ENCODE results near the gene ZSWIM8. TPM values are rescaled to one million over a fixed set of nuclear protein-coding genes. Genes with fewer than 3 reads are reported as not detected.

The ZSWIM8 gene
- total and polyA plus RNA-seq, 2 of the 8 experiments (the other 6 are each of a cell fraction or from before 2014, with no cell fraction given): 44.7 to 99.7 TPM

DNA sequence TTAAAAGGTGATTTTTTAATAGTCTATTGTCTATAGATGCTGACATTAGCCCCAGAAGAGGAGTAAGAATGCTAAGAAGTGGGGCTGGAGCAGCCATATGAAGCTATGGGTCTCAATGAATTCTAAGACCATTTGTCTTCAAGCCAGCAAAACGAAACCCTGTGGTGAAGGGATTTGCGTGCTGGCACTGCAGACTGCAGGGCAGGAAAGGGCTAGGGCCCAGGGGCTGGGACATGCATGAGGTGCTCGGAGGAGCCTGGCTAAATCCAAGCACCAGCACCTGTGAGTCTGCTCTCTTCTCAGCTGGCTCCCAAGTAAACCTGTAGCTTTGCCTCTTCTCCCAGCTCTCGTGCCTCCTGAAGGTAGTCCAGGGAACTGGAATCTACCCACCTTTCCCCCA lies 27.3 kb downstream of the ZSWIM8 start:
- no peak overlapping the region for H3K4ac ChIP-seq (replicated peaks; ENCODE audit: insufficient read length, low read depth, low read length)
- H3K14ac ChIP-seq (ENCODE audit: insufficient read length): no peak overlapping the region
- POLR2A ChIA-PET (ENCODE audit: partially characterized antibody): interaction anchor here (1.4 to 11.1 kb wide), 3 partner anchors 11 to 31 kb away, joined by 4 to 137 read pairs (median 6); partner anchors contain the start of gene CHCHD1
- no peak overlapping the region for H2BK20ac ChIP-seq (ENCODE audit: low read length)
- H3K36me3 ChIP-seq (ENCODE audit: control insufficient read depth in 2 of 4, insufficient read depth in 4 of 4, low read length in 3 of 4): peaks cover 0 to 19% (median 9%) of the 10 kb centered on the region in 4 experiments; a peak in 6 of 8 replicates
- H3K56ac ChIP-seq (replicated peaks; ENCODE audit: insufficient read length, low read depth, low read length): no peak overlapping the region
- no peak overlapping the region for H4K5ac ChIP-seq (ENCODE audit: insufficient read length, low read depth, low read length)
- no peak overlapping the region for H2AFZ ChIP-seq (ENCODE audit: low read length)
- H3K9ac ChIP-seq (replicated peaks in 1 of 4; ENCODE audit: extremely low read depth in 1 of 4, low read depth in 3 of 4, low read length in 3 of 4): no peak overlapping the region
- H2AK5ac ChIP-seq (ENCODE audit: low read depth, low read length): no peak overlapping the region
- H3K4me3 ChIP-seq (ENCODE audit: extremely low read depth in 1 of 4, insufficient read depth in 2 of 4, low read depth in 3 of 4, low read length in 4 of 4): 0 out of 8 replicates have a peak overlapping the region, but pooled peaks of 1 of the 4 experiments have one; percentile 91
- H3K27me3 ChIP-seq (replicated peaks in 1 of 4; ENCODE audit: control insufficient read depth in 3 of 4, extremely low read depth in 1 of 4, insufficient read depth in 3 of 4, low read length in 3 of 4): no peaks in the 10 kb centered on the region
- no peak overlapping the region for H3K18ac ChIP-seq (ENCODE audit: extremely low read depth, low read length)
- H2BK15ac ChIP-seq (ENCODE audit: low read length): no peak overlapping the region
- no peak overlapping the region for H2BK120ac ChIP-seq (replicated peaks; ENCODE audit: low read depth, low read length)
- H3K27ac ChIP-seq (ENCODE audit: low read depth, low read length): no peak overlapping the region
- H3K79me1 ChIP-seq (ENCODE audit: low read depth, low read length): no peaks in the 10 kb centered on the region
- FAIRE-seq: peak; percentile 36
- no peak for TF ChIP-seq CBX5 (IDR thresholded peaks at IDR 0.05; ENCODE audit: low read depth, low read length)
- CTCF ChIA-PET (ENCODE audit: partially characterized antibody): interaction anchor here (0.6 to 16.0 kb wide), 4 partner anchors 30 to 837 kb away, joined by 3 to 209 read pairs (median 8); no protein-coding TSS in a partner anchor
- WGBS, 2 experiments (ENCODE audit: extremely low coverage in 1 of 2, insufficient coverage in 1 of 2, insufficient read length in 1 of 2, insufficient replicate concordance in 2 of 2, low coverage in 1 of 2, low lambda C conversion rate in 2 of 2, missing lambda C conversion rate in 1 of 2): 86% methylated on average over 4 of the region's 4 CpGs; no CpG with 5 or more reads in 1 of the 2 experiments
- no peak overlapping the region for H2BK5ac ChIP-seq (ENCODE audit: low read depth, low read length)
- H3K9me3 ChIP-seq (ENCODE audit: insufficient read depth in 2 of 2, low read depth in 1 of 2, low read length in 1 of 2): no peaks in the 10 kb centered on the region
- peaks cover 0 to 4% (median 2%) of the 10 kb centered on the region in 4 experiments; a peak in 4 of 7 replicates for H3K4me1 ChIP-seq (replicated peaks in 1 of 4; ENCODE audit: control insufficient read depth in 3 of 4, insufficient read depth in 4 of 4, low read length in 3 of 4)
- no peak overlapping the region for H3K23ac ChIP-seq (ENCODE audit: insufficient read length)
- H2BK12ac ChIP-seq (ENCODE audit: low read depth, low read length): no peak overlapping the region
- peaks cover 0 to 7% of the 10 kb centered on the region in 2 experiments for H4K20me1 ChIP-seq (replicated peaks in 1 of 2; ENCODE audit: control insufficient read depth in 1 of 2, insufficient read depth in 2 of 2, low read length in 2 of 2)
- no peak overlapping the region for H4K8ac ChIP-seq (ENCODE audit: extremely low read depth, insufficient read depth, low read length)
- H3K4me2 ChIP-seq (ENCODE audit: insufficient read depth in 1 of 2, low read depth in 2 of 2, low read length in 2 of 2): no peak overlapping the region
- no peaks in the 10 kb centered on the region; the same call in 1 of the 2 replicates for H3K23me2 ChIP-seq (ENCODE audit: low read depth, low read length)
- no peak overlapping the region for H4K91ac ChIP-seq (replicated peaks; ENCODE audit: insufficient read length, low read length)
- H3K79me2 ChIP-seq (ENCODE audit: control insufficient read depth in 1 of 2, insufficient read depth in 2 of 2, low read length in 2 of 2): no peaks in the 10 kb centered on the region
- no peak for DNase-seq (ENCODE audit: low read depth in 1 of 2, low spot score in 2 of 2)
